Retinal pigment epithelial cell (primary cell): ENCODE measurements around the gene CEACAM20.

Experiments
- DNase-seq: peaks from one replicate; pipeline ENCODE4 v3.0.0-alpha.2; 2010; ENCODE audit warnings: low read depth
- H3K4me3 ChIP-seq: 2 replicates; pipeline ENCODE4 v1.5.1; 2011; ENCODE audit warnings: mild to moderate bottlenecking, low read length, control low read depth, moderate library complexity
- CTCF ChIP-seq: conservative IDR thresholded peaks from 2 replicates; pipeline ENCODE4 v1.5.1; 2011; ENCODE audit warnings: low read depth, low read length, control low read depth, inconsistent platforms

CEACAM20 gene

GRCh38 chr19:44530777-44531176 lies 1.3 kb upstream of the CEACAM20 start:
- TF ChIP-seq CTCF: no peak
- no peak overlapping the region for H3K4me3 ChIP-seq
- no peak for DNase-seq

DNA sequence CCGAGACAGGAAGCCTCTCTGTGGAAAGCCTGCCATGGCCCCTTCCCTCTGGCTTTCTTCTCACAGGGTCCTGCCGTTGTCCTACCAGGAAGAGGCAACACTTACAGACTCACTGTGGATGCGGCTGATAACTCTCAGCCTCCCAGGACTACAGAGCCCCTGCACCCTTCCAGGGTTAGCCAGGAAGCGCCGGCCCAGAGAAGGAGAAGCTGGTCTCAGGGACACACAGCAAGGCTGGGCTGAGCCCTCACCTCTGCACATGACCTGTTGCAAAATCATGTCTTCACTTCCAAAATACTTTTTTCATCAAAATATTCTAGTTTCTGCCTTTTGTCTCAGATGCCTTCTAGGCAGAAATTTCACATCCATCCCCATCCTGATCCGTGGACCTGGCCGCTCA lies 1.9 kb downstream of the CEACAM20 start:
- TF ChIP-seq CTCF: no peak
- DNase-seq: no peak

DNA sequence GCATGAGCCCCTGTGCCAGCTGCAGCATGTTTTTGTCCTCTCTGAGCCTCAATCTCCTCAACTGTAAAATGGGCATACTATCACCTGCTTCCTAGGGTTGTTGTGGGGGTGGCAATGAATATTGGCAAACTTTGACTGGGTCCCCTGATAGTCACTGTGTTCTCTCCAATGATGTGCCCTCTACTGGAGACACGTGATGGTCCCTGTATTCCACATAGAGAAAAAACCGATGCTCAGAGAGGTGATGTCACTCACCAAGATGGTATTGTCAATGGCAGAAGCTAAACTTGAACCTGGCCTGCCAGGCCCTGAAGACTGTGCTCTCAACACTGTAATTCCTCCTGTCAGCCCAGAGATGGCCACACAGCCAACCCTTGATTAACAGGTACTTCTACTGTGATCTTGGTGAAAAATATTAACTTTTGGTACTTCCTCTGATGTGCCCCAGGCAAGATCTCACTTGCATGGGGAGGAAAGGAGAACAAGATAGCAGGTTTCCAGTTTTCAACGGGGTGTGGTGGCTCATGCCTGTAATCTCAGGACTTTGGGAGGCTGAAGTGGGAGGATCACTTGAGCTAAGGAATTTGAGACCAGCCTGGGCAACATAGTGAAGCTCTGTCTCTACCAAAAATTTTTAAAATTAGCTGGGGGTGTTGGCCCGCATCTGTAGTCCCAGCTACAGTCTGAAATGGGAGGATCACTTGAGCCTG lies 3.6 kb downstream of the CEACAM20 start:
- H3K4me3 ChIP-seq: no peak overlapping the region
- DNase-seq: no peak
- TF ChIP-seq CTCF: no peak

More for the DNA sequence above, 1.9 kb downstream of the CEACAM20 start:
- no peak overlapping the region for H3K4me3 ChIP-seq

GRCh38 chr19:44521370-44521769 lies 8.1 kb downstream of the CEACAM20 start:
- no peak overlapping the region for H3K4me3 ChIP-seq
- TF ChIP-seq CTCF: no peak
- no peak for DNase-seq

- no peak for TF ChIP-seq CTCF
- no peak overlapping the region for H3K4me3 ChIP-seq
- DNase-seq: no peak
Measured at GRCh38 chr19:44517146-44517545, 12.3 kb downstream of the CEACAM20 start.

GRCh38 chr19:44515907-44516306 lies 13.6 kb downstream of the CEACAM20 start:
- DNase-seq: no peak
- TF ChIP-seq CTCF: no peak
- H3K4me3 ChIP-seq: no peak overlapping the region

DNA sequence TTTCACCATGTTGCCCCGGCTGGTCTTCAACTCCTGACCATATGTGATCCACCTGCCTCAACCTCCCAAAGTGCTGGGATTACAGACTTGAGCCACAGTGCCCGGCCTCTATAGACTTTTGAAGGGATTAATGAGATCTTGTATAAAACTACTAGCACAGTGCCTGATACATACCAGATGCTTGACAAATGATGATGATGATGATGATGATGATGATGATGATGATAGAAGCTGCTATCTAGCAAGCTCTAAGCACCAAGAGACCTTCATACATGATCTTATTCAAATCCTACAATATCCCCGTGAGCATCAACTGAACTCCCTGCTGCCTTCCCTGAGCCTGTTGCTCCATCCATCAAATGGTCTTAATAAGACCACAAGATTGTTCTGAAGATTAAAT lies 14.4 kb downstream of the CEACAM20 start:
- DNase-seq: no peak
- no peak overlapping the region for H3K4me3 ChIP-seq
- no peak for TF ChIP-seq CTCF
